GM12891 (cell line): ENCODE results near the gene ZNF143.

Experiments
- PAX5 ChIP-seq: IDR thresholded peaks from 2 replicates; pipeline ENCODE4 v1.6.1; 2011; ENCODE audit warnings: low read length, moderate library complexity, mild to moderate bottlenecking; ENCODE audit not compliant: insufficient read depth, severe bottlenecking
- POLR2A ChIP-seq: IDR thresholded peaks from 2 replicates; pipeline ENCODE4 v1.6.1; 2011; ENCODE audit warnings: low read depth, low read length, control low read depth
- POLR2AphosphoS5 ChIP-seq: IDR thresholded peaks from 2 replicates; pipeline ENCODE4 v1.6.1; 2011; ENCODE audit warnings: low read depth, low read length, control low read depth
- SPI1 ChIP-seq: IDR thresholded peaks from 2 replicates; pipeline ENCODE4 v1.6.1; 2011; ENCODE audit warnings: low read depth, low read length, control low read depth
- TAF1 ChIP-seq: IDR thresholded peaks from 2 replicates; pipeline ENCODE4 v1.6.1; 2011; ENCODE audit warnings: low read depth, low read length, control low read depth

- TF ChIP-seq TAF1 (no peak), POLR2AphosphoS5 (no peak), POLR2A (peak; percentile 52), PAX5 (no peak), SPI1 (no peak)
Observed at GRCh38 chr11:9565822-9566560, 105.2 kb downstream of the ZNF143 start.
